HG02678 (cell line): ENCODE results near the gene SUPT20HL1.
"Not testable (repeated sequence)": the region's sequence is repeated elsewhere in the genome, so short reads cannot be mapped to it uniquely, and the experiment has no call there.

ENCODE experiments used
- ATAC-seq: cut with Tn5 transposase; IDR thresholded peaks from one replicate; pipeline ENCODE4 v1.9.1; 2021; ENCODE audit warnings: mild to moderate bottlenecking, moderate library complexity; ENCODE audit not compliant: unreplicated experiment

The SUPT20HL1 gene

GRCh38 chrX:24362089-24362745 lies 1.8 kb downstream of the SUPT20HL1 start:
- ATAC-seq: not testable (repeated sequence)

DNA sequence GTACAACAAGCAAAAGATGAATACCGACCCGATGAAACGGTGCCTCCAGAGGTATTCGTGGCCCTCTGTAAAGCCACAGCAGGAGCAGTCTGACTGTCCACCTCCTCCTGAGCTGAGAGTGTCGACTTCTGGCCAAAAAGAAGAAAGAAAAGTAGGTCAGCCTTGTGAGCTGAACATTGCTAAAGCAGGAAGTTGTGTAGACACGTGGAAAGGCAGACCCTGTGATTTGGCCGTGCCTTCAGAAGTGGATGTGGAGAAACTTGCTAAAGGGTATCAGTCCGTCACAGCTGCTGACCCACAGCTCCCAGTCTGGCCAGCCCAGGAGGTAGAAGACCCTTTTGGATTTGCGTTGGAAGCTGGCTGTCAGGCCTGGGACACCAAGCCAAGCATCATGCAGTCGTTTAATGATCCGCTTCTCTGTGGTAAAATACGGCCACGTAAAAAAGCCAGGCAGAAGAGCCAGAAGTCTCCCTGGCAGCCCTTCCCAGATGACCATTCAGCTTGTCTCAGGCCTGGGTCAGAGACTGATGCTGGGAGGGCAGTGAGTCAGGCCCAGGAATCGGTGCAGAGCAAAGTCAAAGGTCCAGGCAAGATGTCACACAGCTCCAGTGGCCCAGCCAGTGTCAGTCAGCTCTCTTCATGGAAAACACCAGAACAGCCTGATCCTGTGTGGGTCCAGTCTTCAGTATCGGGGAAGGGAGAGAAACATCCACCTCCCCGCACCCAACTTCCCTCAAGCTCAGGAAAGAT lies 3.2 kb downstream of the SUPT20HL1 start:
- not testable (repeated sequence) for ATAC-seq

- ATAC-seq: no peak
Measured at GRCh38 chrX:24364326-24364725, 3.9 kb downstream of the SUPT20HL1 start.

DNA sequence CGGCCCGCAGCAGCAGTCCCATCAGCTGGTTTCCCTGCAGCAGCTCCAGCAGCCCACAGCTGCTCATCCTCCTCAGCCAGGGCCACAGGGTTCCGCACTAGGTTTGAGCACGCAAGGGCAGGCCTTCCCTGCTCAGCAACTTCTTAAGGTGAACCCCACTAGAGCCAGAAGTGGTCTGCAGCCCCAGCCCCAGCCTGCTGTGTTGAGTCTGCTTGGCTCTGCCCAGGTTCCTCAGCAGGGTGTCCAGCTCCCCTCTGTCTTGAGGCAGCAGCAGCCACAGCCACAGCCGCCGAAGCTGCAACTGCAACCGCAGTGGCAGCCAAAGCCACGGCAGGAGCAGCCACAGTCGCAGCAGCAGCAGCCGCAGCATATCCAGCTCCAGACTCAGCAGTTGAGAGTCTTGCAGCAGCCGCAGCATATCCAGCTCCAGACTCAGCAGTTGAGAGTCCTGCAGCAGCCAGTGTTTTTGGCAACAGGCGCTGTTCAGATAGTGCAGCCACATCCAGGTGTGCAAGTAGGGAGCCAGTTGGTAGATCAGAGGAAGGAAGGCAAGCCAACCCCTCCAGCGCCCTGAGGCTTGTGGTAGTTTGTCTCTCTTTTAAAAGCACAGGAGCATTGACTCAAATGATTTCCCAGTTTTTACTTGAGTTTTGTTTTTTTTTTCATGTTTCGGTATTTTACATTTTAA lies 4.6 kb downstream of the SUPT20HL1 start:
- no peak for ATAC-seq

DNA sequence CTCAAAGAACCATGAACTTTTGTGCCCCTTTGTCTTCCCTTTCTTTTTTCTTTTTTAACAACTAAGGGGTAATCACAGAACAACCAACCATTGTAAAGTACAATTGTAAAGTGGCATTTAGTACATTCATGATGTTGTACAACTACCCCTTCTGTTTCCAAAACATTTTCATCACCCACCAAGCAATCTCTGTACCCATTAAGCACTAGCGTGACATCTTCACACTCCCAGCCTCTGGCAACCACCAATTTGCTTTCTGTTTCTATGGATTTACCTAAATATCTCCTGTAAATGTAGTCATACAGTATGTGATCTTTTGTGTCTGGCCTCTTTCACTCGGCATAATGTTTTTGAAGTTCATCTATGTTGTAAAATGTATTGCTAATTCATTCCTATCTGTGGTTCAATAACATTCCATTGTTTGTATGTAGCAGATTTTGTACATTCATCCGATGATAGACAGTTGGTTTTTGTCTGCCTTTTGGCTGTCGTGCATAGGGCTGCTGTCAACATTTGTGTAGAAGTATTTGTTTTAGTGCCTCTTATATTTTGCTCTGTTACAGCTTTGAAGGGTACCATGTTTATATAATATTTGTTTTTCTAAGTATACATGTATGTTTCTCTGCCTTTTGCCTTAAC lies 6.4 kb downstream of the SUPT20HL1 start:
- ATAC-seq: not testable (repeated sequence)

- no peak for ATAC-seq
Measured at GRCh38 chrX:24369816-24370215, 9.4 kb downstream of the SUPT20HL1 start.

GRCh38 chrX:24371391-24371972 lies 11.0 kb downstream of the SUPT20HL1 start:
- peak; percentile 69 for ATAC-seq

DNA sequence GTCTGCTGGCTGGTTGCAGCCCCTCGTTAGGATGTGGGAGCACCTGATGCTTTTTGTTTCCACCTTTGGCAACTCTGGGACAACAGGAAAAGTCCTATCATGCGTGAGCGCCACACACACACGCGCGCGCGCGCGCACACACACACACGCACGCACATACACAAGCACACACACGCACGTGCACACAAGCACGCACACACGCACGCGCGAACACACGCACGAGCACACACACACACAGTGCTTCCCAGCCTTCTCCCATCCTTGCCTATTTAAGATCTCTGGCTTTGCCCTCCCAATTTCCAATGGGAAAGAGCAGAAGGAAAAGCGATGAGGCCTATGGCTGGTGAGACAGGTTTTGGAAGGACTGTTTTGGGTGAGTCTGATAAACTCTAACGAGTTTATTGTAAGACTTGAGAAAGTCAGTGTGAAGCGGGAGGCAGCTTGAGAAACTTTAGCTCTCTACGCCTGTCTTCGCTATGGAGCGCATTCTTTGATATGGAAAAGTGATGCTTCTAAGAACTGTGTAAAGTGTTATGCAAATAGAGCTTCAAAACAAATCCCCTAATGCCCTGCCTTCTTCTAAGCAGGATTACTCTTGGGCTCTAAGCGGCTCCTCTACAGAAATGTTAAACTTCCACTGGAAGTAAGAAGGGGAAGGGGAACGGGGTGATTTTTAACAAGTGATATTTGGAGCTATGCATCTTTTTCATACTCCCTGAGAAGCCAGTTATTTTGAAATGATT lies 11.8 kb downstream of the SUPT20HL1 start:
- no peak for ATAC-seq

DNA sequence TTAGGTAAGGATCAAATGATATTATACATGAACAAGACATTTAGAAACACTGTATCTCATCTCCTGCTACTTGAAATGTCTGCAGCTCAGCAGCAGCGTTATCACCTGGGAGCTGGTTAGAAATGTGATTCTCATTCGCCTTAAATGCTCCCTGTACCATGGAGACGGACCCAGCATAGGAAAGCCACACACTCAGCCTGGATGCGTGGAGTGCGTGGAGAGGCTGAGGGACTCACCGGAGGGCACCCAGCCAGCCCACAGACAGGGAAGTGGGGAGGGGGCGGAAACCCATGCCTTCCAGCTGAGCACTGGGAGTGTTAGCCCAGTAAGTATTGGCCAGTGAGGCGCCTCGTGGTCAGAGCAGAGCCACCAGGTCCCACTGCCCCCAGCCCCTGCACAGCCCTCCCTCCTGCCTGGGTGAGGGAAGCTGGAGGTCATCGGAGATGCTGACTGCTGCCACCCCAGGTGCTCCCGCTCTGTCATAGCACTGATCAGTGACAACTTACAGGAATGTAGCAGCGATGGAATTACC lies 15.2 kb downstream of the SUPT20HL1 start:
- no peak for ATAC-seq

GRCh38 chrX:24376403-24376802 lies 16.0 kb downstream of the SUPT20HL1 start:
- ATAC-seq: no peak

DNA sequence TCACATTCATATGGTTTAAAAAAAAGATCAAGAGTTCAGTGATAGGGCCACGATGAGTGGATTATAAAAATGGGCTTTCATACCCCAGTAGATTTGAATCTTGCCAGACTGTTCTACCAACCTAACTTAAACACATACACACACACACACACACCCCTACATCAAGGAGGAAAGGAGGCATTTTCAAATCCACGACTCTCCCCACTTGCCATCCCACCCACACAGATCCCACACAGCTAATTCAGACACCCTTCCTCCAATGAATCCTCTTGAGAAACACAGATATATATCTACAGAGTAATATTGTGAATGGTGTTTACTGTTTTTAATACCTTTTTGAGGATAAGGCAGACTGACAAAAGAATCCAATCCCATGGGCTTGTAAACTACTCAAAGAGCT lies 16.8 kb downstream of the SUPT20HL1 start:
- no peak for ATAC-seq

DNA sequence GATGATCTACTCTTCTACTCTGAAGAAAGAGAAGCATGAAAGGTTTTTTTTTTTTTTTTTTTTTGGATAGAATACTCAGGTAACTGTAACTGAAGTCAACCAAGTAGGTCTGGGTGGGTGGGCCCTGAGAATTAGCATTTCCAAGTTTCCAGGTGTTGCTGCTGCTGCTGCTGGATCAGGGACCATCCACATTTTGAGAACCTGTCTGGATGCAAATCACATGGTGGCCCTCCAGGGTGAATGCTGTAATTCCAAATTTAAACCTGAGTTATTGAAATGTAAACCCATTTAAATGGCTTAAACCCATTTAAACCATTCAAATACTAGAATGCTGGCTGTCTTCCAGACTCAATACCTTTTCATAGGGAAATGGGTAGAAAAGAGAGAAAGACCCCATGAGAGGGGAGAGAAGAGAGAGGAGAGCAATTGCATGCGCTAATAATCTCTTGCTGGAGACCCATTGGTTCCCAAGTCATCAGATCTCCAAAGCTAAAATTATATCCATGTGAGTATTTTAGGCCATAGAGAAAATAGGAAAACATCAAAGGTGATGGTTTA lies 17.6 kb downstream of the SUPT20HL1 start:
- no peak for ATAC-seq

- no peak for ATAC-seq
Measured at GRCh38 chrX:24378706-24379105, 18.3 kb downstream of the SUPT20HL1 start.

DNA sequence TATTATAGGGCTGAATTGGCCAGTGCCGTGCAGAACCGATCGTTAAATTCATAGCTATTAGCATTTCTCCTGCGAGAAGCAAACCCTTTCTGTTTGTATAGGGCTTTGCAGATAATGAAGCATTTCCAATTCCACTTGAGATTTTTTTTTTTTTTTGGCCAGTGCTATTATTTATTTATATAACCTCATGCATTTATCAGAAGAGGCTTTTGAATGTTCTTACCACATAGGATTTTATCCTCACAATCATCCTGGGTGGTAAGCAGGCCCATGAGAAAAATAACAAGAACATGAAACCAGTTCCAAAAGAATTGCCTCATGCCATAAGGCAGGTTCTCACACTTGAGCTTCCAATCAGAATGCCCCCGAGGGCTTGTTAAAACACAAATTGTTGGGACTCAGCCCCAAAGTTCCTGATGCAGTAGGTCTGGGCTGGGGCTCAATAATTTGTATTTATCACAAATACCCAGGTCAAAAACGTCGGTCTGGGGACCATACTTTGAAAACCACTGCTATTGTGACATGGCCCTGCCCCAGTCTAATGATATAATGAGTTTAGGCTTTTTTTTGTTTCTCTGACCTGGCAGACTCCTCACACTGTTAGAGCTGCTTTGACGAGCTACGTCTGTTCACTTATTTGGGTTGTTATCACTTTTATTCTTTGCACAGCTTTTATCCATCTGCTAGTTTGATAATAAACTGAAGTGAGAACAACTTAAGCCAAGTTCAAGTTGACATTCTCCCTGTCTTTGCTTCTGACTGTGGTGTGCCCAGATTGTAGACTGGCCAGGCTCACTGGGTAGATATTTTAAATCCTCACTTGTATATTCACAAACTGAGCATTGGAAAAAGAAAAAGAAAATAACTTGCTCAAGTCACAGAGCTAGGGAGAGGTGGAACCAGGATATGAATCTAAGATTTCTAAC lies 20.1 kb downstream of the SUPT20HL1 start:
- ATAC-seq: no peak

DNA sequence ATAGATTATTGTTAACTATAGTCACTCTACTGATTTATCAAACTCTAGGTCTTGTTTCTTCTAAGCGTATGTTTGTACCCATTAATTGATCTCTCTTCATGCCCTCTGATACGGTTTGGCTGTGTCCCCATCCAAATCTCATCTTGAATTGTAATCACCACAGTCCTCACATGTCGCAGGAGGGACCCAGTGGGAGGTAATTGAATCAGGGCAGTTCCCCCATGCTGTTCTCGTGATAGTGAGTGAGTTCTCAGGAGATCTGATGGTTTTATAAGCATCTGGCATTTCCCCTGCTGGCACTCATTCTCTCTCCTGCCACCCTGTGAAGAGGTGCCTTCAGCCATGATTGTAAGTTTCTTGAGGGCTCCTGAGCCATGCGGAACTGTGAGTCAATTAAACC lies 21.9 kb downstream of the SUPT20HL1 start:
- ATAC-seq: not testable (repeated sequence)

GRCh38 chrX:24387724-24388123 lies 27.3 kb downstream of the SUPT20HL1 start:
- ATAC-seq: no peak

DNA sequence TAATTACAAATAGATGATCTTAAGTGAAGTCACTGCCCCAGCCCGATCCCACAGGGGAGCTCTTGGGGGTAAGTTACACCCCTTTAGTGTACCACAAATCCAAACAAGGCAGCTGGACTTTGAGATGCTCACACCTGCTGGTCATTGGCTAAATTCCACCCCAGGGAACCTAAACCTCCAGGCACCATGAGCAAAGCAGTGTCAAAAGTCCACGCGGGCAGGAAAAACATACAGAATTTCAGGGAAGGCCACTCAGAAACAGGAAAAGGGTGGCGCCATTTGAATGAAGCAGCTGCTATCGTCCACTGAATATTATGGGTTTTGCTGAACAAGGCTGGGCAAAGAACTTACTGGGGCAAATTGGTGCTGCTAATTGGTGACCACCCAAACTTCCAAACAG lies 30.9 kb downstream of the SUPT20HL1 start:
- ATAC-seq: no peak

DNA sequence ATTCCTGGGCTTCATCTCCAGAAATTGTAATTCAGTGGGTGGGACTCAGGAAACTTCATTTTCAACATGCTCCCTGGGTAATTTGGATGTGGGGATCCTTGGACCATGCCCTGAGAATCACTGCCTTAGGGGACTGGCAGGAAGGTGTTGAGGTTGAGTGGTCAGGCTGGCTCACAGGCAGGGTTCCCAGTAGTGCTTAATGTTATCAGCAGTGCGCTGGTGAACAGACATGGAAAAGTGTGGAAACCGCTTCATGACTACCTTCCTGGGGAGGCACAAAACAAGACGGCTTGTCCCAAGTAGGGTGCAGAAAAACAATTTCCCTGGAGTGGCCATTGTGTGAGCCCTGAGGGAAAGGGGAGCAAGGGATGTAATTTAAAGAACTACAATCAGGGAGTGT lies 31.4 kb downstream of the SUPT20HL1 start:
- no peak for ATAC-seq

GRCh38 chrX:24392709-24393108 lies 32.3 kb downstream of the SUPT20HL1 start:
- ATAC-seq: no peak
